ENCODE data around the gene FAM217B.

DNA sequence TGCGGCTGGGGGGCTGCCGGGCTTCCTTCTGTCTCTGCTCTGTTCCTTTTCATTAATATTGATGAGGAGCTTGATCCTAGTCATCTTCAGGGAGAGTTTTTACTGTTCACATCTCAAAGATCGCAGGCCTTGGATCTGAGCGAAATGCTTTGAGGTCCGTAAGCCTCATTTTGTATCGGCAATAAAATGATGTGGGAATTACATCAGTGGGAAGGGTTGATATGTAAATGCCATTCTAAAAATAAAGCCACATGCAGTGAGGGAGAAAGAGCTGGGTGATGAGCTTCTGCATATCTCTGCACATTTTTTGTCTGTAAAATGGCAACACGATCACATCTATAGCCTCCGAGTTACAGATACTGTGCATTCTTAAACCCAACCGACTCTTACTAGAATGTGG, 42.9 kb downstream of the FAM217B start:
- TF ChIP-seq EZH2 (IDR thresholded peaks at IDR 0.05; ENCODE audit: low read length, missing control alignments): no peak
- TF ChIP-seq, protein P1, sequence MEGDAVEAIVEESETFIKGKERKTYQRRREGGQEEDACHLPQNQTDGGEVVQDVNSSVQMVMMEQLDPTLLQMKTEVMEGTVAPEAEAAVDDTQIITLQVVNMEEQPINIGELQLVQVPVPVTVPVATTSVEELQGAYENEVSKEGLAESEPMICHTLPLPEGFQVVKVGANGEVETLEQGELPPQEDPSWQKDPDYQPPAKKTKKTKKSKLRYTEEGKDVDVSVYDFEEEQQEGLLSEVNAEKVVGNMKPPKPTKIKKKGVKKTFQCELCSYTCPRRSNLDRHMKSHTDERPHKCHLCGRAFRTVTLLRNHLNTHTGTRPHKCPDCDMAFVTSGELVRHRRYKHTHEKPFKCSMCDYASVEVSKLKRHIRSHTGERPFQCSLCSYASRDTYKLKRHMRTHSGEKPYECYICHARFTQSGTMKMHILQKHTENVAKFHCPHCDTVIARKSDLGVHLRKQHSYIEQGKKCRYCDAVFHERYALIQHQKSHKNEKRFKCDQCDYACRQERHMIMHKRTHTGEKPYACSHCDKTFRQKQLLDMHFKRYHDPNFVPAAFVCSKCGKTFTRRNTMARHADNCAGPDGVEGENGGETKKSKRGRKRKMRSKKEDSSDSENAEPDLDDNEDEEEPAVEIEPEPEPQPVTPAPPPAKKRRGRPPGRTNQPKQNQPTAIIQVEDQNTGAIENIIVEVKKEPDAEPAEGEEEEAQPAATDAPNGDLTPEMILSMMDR (conservative IDR thresholded peaks at IDR 0.05 in 1 of 2, IDR thresholded peaks at IDR 0.05 in 1 of 2; ENCODE audit: low read depth in 1 of 2, low read length in 2 of 2): no peak

Measured in fibroblast of lung (primary cell).